Motor neuron (in vitro differentiated cells): ENCODE results near the gene SH3RF3. TPM values are rescaled to one million over a fixed set of nuclear protein-coding genes. Genes with fewer than 3 reads are reported as not detected.

ENCODE experiments used
- ATAC-seq, 8 experiments: fragments of 200-7000 bp; cut with Tn5 transposase; replicated peaks in 6 of 8; 2 replicates each; pipeline ENCODE4 v1.8.0; 2021; ENCODE audit warnings: mild to moderate bottlenecking in 8 of 8, moderate library complexity in 8 of 8
- H3K27ac ChIP-seq, 2 donors: fragments of 250-450 bp; sonication (Bioruptor Pico); 2 replicates each; pipeline ENCODE4 v1.9.0; 2021; ENCODE audit warnings: antibody characterized with exemption in 2 of 2, mild to moderate bottlenecking in 2 of 2, moderate library complexity in 1 of 2
- H3K4me1 ChIP-seq, 2 donors: fragments of 250-450 bp; sonication (Bioruptor Pico); replicated peaks in 1 of 2; 2 replicates each; pipeline ENCODE4 v1.6.1; 2021; ENCODE audit warnings: antibody characterized with exemption in 2 of 2, mild to moderate bottlenecking in 2 of 2, moderate library complexity in 1 of 2
- H3K4me3 ChIP-seq, 5 donors: fragments of 250-450 bp; sonication (Bioruptor Pico); 2 replicates each; pipeline ENCODE4 v1.9.0; 2021; ENCODE audit warnings: antibody characterized with exemption in 5 of 5, mild to moderate bottlenecking in 5 of 5, moderate library complexity in 4 of 5
- WGBS, 10 experiments: fragments of 450-650 bp; shearing (Covaris generic); methylation state at CpG; one replicate each; pipeline ENCODE4 v1.0.0; 2022; 5-methylcytosine and 5-hydroxymethylcytosine counted together
- in situ Hi-C, 9 experiments: fragments of 400-800 bp; cut with MboI; loops; one replicate each; pipeline ENCODE4 v1.15.0; 2021; ENCODE audit warnings: low sequenced_read_pairs in 9 of 9, low pct_unique_long_range_greater_than_20kb in 2 of 9; ENCODE audit not compliant: unreplicated experiment in 9 of 9
- total RNA-seq, 8 experiments: library from RNA; unstranded; fragments of 300-600 nt; gene quantifications; 2 replicates each; pipeline versions ENCODE4 v1.2.3 to v1.2.4, GENCODE V29; 2022

The SH3RF3 gene
- total RNA-seq, 8 experiments from 2014 or later, result 0.13 to 6.5 (median 3.2) TPM

DNA sequence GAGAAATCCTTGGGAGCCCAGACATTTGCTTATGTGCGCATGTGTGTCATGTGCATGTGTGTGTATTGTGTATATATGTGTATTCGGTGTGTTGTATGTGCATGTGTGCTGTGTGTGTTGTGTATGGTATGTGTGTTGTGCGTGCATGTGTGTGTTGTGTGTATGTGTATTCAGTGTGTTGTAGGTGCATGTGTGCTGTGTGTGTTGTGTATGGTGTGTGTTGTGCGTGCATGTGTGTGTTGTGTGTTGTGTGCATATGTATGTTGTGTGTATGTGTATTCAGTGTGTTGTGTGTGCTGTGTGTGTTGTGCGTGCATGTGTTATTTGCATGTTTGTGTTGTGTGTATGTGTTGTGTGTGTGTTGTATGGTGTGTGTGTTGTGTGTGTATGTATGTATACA is 136.9 kb downstream of the SH3RF3 start:
- Histone ChIP-seq H3K27ac (no peak overlapping the region), H3K4me3 (no peak overlapping the region), H3K4me1 (peaks cover 36 to 37% of the 10 kb centered on the region in 2 donors)
- 87 to 100% (median 93%) methylated on average over 1 to 3 of the region's 5 CpGs; no CpG with 5 or more reads in 3 of the 10 experiments for WGBS, 10 experiments
- ATAC-seq, result no peak
- in situ Hi-C loops, result no loop called here

DNA sequence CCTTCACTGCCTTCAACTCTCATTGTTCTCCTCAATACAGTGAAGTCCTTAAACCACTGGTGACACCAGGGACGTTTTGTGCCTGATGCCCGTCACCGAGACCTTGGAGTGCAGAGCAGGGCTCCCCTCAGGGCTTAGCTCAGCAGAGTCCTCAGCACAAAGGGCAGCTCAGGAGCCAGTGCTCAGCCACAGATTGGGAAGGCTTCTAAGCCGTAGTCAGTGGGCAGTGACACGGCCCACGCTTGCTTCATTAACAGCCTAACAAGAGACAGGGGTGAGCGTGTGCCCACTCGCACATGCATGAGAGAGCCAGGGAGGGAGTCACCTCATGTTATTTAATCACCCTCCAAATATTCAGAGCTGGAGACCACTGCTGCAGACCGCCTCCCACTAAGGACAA is 137.5 kb downstream of the SH3RF3 start:
- in situ Hi-C loops, result no loop called here
- ATAC-seq, result peak in 5 of 8 experiments; percentile 31 to 48 (median 47)
- no peak overlapping the region for H3K27ac ChIP-seq
- WGBS, 10 experiments, result 70 to 100% (median 87%) methylated on average over 1 to 6 of the region's 9 CpGs; no CpG with 5 or more reads in 3 of the 10 experiments
- no peak overlapping the region for H3K4me3 ChIP-seq
- peaks cover 31 to 37% of the 10 kb centered on the region in 2 donors for H3K4me1 ChIP-seq

- Histone ChIP-seq H3K4me3 (no peak overlapping the region), H3K27ac (no peak overlapping the region), H3K4me1 (peaks cover 34 to 38% of the 10 kb centered on the region in 2 donors)
- in situ Hi-C loops, result no loop called here
- WGBS, 10 experiments, result 17 to 100% (median 66%) methylated on average over 1 to 9 of the region's 16 CpGs; no CpG with 5 or more reads in 4 of the 10 experiments
- ATAC-seq, result peak in 7 of 8 experiments; percentile 45 to 74 (median 61)
Observed at GRCh38 chr2:109266998-109267854, 138.2 kb downstream of the SH3RF3 start.

- H3K27ac ChIP-seq, result no peak overlapping the region
- ATAC-seq, result no peak
- in situ Hi-C loops, result no loop called here
- peaks cover 51 to 54% of the 10 kb centered on the region in 2 donors for H3K4me1 ChIP-seq
- H3K4me3 ChIP-seq, result no peak overlapping the region
- WGBS, 10 experiments, result 40 to 100% (median 95%) methylated on average over 1 to 6 of the region's 7 CpGs; no CpG with 5 or more reads in 4 of the 10 experiments
Observed at GRCh38 chr2:109268916-109269315, 139.9 kb downstream of the SH3RF3 start.

DNA sequence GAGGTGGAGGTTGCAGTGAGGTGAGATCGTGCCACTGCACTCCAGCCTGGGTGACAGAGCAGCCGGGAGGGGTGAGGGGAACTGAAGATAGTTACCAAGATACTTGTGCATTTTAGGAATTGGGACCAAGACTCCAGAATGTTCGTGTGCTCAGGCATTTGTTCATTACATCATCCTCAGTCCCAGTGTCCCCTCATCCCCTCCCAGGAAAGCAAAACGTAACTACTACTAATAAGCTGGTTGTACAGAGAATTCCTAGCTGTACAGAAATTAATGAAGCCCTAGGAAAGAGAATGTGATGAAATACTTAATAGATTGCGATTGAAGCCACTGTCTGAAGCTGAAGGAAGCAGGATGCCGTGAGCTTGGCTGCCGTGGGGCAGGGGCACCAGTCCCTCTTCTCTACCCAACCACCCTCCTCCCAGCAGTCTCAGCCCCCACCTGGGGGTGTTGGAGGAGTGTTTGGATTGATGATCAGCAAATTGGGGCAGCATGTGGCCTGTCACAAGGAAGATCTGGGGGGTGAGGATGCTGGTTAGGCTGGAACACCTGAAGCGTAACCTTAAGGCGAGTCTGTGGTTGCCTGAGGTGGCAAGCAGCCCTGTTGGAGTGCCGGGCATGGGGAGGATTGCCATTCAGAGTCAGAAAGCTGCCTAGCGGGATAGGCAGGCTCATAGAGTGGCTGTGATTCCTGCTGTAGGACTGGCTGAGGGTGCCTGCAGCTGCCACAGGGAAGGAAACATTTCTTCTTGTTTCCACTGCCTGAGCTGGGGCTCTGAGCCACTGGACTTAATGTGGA is 140.9 kb downstream of the SH3RF3 start:
- WGBS, 10 experiments, result 60 to 100% (median 90%) methylated on average over 1 to 10 of the region's 11 CpGs; no CpG with 5 or more reads in 1 of the 10 experiments
- no peak overlapping the region for H3K27ac ChIP-seq
- no peak overlapping the region for H3K4me3 ChIP-seq
- in situ Hi-C loops, result no loop called here
- H3K4me1 ChIP-seq, result peaks cover 57 to 58% of the 10 kb centered on the region in 2 donors
- peak in 4 of 8 experiments; percentile 8 to 35 (median 19) for ATAC-seq

DNA sequence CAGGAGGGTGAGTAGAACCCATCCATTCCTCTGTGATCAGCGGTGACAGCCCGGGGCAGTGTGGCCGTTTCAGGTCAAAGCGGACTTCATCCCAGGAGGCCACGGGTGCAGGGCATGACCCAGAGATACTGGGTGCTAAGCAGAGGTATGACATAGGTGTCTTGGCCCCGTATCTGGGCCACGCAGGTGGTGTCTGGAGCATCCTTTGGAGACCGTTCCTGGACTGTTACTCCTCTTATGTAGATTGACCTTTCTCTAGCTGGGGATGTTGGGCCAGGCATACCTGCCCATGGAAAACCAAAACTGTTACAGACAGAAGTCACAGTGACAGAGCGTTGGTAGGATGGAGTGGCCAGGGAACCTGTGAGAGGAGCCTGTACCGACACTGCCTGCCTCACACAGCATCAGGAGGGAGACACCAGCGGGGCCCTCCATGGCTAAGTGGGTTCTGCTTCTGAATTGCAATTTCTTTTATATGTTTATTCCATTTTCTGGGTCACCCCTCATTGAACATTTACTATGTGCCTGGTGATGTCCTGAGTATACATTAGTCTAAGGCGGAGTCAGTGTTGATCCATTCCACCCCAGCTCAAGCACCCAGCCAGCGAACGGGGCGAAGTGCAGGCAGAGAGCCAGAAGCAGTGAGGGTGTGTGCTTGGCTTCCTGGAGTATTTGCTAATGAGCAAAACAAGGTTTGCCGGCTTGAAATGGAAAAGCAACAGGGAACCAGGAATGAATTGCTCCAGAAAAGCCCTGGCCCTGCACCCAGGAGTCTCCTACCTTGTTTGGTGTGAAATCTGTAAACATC is 141.7 kb downstream of the SH3RF3 start:
- Histone ChIP-seq H3K4me1 (peaks cover 59 to 67% of the 10 kb centered on the region in 2 donors), H3K4me3 (no peak overlapping the region), H3K27ac (no peak overlapping the region)
- in situ Hi-C loops, result no loop called here
- ATAC-seq, result peak in 3 of 8 experiments; percentile 64 to 84 (median 80)
- 14 to 92% (median 71%) methylated on average over 1 to 10 of the region's 16 CpGs; no CpG with 5 or more reads in 1 of the 10 experiments for WGBS, 10 experiments

DNA sequence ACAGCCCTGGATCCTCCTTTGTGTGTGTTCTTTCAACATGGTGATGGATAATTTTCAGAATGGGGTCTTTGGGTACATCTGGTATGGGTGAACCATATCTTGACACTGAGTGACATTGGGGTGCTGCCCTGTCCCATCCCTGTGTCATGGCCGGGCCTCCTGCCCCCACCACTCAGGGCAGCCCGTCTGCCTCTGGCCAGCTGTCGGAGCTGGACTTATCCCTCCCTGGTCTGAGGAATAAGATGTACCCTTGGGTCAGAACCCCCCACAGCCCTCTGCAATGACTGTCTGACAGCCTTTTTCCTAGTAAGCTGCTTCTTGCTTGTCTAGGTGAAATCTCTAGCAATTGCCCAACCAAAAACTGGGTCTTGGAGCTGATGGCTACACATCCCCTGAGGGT is 142.9 kb downstream of the SH3RF3 start:
- no peak overlapping the region for H3K27ac ChIP-seq
- ATAC-seq, result no peak
- peaks cover 60 to 66% of the 10 kb centered on the region in 2 donors for H3K4me1 ChIP-seq
- WGBS, 10 experiments, result 83 to 100% (median 100%) methylated on average over 1 to 2 of the region's 3 CpGs; no CpG with 5 or more reads in 7 of the 10 experiments
- in situ Hi-C loops, result no loop called here
- no peak overlapping the region for H3K4me3 ChIP-seq

DNA sequence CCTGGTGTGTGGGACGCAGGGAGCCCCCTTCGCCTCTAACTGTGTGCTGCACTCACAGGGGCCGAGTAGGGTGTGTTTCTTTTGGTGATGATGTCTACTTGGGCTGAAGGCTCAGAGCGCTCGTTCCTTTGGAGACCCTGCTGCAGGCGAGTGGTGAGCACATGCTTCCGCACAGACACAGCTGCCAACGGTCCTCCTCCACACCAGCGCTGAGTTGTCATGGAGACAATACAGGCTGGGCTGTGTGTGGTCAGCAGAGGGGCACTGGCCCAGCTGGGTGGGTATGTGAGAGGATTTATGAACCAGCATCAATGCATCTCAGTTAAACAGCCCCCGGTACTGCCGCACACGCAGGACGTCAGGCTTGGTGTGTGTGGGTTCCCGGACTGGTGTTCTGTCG is 143.5 kb downstream of the SH3RF3 start:
- 53 to 90% (median 74%) methylated on average over 2 to 4 of the region's 15 CpGs; no CpG with 5 or more reads in 6 of the 10 experiments for WGBS, 10 experiments
- in situ Hi-C loops, result no loop called here
- Histone ChIP-seq H3K4me1 (peaks cover 60 to 65% of the 10 kb centered on the region in 2 donors), H3K4me3 (no peak overlapping the region), H3K27ac (no peak overlapping the region)
- peak in 5 of 8 experiments; percentile 27 to 77 (median 47) for ATAC-seq

GRCh38 chr2:109275120-109276012 is 146.4 kb downstream of the SH3RF3 start:
- 40 to 98% (median 67%) methylated on average over 1 to 17 of the region's 26 CpGs for WGBS, 10 experiments
- H3K4me3 ChIP-seq, result no peak overlapping the region
- peak in 5 of 8 experiments; percentile 18 to 70 (median 63) for ATAC-seq
- in situ Hi-C loops, result loop anchor here in 1 of 9 experiments (25.0 kb wide), 1 partner anchor 138 kb away; the partner anchor contains the start of gene SH3RF3
- peaks cover 77 to 84% of the 10 kb centered on the region in 2 donors for H3K4me1 ChIP-seq
- peak overlapping the region; percentile 15 to 47 for H3K27ac ChIP-seq

- H3K4me3 ChIP-seq, result no peak overlapping the region
- peaks cover 84 to 91% of the 10 kb centered on the region in 2 donors for H3K4me1 ChIP-seq
- H3K27ac ChIP-seq, result peak overlapping the region in 1 of 2 donors; percentile 42
- 20 to 100% (median 69%) methylated on average over 1 to 10 of the region's 12 CpGs; no CpG with 5 or more reads in 4 of the 10 experiments for WGBS, 10 experiments
- peak in 4 of 8 experiments; percentile 34 to 49 (median 45) for ATAC-seq
- in situ Hi-C loops, result loop anchor here in 1 of 9 experiments (25.0 kb wide), 1 partner anchor 140 kb away; the partner anchor contains the start of gene SH3RF3
Observed at GRCh38 chr2:109277406-109277805, 148.4 kb downstream of the SH3RF3 start.

- Histone ChIP-seq H3K4me1 (peaks cover 72 to 78% of the 10 kb centered on the region in 2 donors), H3K4me3 (no peak overlapping the region), H3K27ac (peak overlapping the region; percentile 62 to 83)
- 17 to 100% (median 50%) methylated on average over 1 to 9 of the region's 15 CpGs; no CpG with 5 or more reads in 3 of the 10 experiments for WGBS, 10 experiments
- in situ Hi-C loops, result loop anchor here in 1 of 9 experiments (25.0 kb wide), 1 partner anchor 142 kb away; the partner anchor contains the start of gene SH3RF3
- ATAC-seq, result peak in 5 of 8 experiments; percentile 29 to 80 (median 59)
Observed at GRCh38 chr2:109279243-109279860, 150.3 kb downstream of the SH3RF3 start.
